SJCRH30 (cell line): ENCODE data around the gene EPS15. TPM values are rescaled to one million over a fixed set of nuclear protein-coding genes. Genes with fewer than 3 reads are reported as not detected.
"Not testable (repeated sequence)": the region's sequence is repeated elsewhere in the genome, so short reads cannot be mapped to it uniquely, and the experiment has no call there.

Source experiments
- DNase-seq, 2 experiments: peaks; one replicate each; pipeline ENCODE4 v3.0.0-alpha.2; 2015 to 2020
- H3K27ac ChIP-seq: fragments of 250-450 bp; sonication (Bioruptor Pico); 2 replicates; pipeline ENCODE4 v1.5.1; 2020; ENCODE audit warnings: mild to moderate bottlenecking, moderate library complexity
- H3K27me3 ChIP-seq: fragments of 250-450 bp; sonication (Bioruptor Pico); 2 replicates; pipeline ENCODE4 v1.5.1; 2020; ENCODE audit warnings: mild to moderate bottlenecking, moderate library complexity
- H3K36me3 ChIP-seq: fragments of 250-450 bp; sonication (Bioruptor Pico); 2 replicates; pipeline ENCODE4 v1.5.1; 2020; ENCODE audit warnings: mild to moderate bottlenecking, moderate library complexity
- H3K4me1 ChIP-seq: fragments of 250-450 bp; sonication (Bioruptor Pico); 2 replicates; pipeline ENCODE4 v1.5.1; 2020; ENCODE audit warnings: mild to moderate bottlenecking, moderate library complexity
- H3K4me3 ChIP-seq: fragments of 250-450 bp; sonication (Bioruptor Pico); 2 replicates; pipeline ENCODE4 v1.5.1; 2020; ENCODE audit warnings: mild to moderate bottlenecking, moderate library complexity
- H3K9me3 ChIP-seq: fragments of 250-450 bp; sonication (Bioruptor Pico); replicated peaks from 2 replicates; pipeline ENCODE4 v1.5.1; 2020; ENCODE audit warnings: mild to moderate bottlenecking, moderate library complexity
- total RNA-seq: library from RNA; depleted of rRNA; stranded (reverse); fragments of >200 nt; shearing (Covaris generic); gene quantifications from 2 replicates; pipeline ENCODE4 v1.2.3, GENCODE V29; 2014

EPS15 gene
- total RNA-seq, 1 experiment from 2014 or later, result 34.7 TPM

DNA sequence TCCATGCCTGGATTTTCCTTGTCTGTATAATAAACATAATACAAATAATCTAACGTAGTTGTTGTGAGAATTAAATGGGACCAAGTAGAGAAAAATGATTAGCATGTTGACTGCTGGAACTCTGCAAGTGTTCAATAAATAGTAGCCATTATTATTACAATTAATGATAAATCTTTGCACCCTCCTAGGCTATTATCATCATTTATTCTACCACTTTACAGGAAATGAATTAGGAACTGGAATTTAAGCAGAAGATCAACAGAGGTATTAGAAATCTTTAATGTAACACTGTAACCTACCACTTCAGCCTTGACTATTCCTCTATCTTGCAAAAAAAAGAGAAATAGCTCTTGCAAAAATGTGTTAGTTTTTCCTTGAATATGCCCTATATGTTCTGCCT is 126.8 kb downstream of the EPS15 start:
- DNase-seq, result no peak
- no peaks in the 10 kb centered on the region for H3K9me3 ChIP-seq
- H3K4me3 ChIP-seq, result no peak overlapping the region
- H3K27ac ChIP-seq, result no peak overlapping the region
- peaks cover 9% of the 10 kb centered on the region for H3K36me3 ChIP-seq
- no peaks in the 10 kb centered on the region for H3K27me3 ChIP-seq
- H3K4me1 ChIP-seq, result no peaks in the 10 kb centered on the region

DNA sequence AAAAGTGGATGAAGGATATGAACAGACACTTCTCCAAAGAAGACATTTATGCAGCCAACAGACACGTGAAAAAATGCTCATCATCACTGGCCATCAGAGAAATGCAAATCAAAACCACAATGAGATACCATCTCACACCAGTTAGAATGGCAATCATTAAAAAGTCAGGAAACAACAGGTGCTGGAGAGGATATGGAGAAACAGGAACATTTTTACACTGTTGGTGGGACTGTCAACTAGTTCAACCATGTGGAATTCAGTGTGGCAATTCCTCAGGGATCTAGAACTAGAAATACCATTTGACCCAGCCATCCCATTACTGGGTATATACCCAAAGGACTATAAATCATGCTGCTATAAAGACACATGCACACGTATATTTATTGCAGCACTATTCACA is 128.4 kb downstream of the EPS15 start:
- not testable (repeated sequence) for H3K4me1 ChIP-seq, DNase-seq, H3K27me3 ChIP-seq, H3K27ac ChIP-seq, H3K9me3 ChIP-seq, H3K4me3 ChIP-seq
- peaks cover 13% of the 10 kb centered on the region for H3K36me3 ChIP-seq

DNA sequence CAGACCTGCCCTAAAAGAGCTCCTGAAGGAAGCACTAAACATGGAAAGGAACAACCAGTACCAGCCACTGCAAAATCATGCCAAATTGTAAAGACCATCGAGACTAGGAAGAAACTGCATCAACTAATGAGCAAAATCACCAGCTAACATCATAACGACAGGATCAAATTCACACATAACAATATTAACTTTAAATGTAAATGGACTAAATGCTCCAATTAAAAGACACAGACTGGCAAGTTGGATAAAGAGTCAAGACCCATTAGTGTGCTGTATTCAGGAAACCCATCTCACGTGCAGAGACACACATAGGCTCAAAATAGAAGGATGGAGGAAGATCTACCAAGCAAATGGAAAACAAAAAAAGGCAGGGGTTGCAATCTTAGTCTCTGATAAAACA is 131.8 kb downstream of the EPS15 start:
- H3K27me3 ChIP-seq, H3K27ac ChIP-seq, H3K4me1 ChIP-seq, H3K4me3 ChIP-seq, H3K9me3 ChIP-seq, DNase-seq: not testable (repeated sequence)
- H3K36me3 ChIP-seq, result peaks cover 27% of the 10 kb centered on the region

DNA sequence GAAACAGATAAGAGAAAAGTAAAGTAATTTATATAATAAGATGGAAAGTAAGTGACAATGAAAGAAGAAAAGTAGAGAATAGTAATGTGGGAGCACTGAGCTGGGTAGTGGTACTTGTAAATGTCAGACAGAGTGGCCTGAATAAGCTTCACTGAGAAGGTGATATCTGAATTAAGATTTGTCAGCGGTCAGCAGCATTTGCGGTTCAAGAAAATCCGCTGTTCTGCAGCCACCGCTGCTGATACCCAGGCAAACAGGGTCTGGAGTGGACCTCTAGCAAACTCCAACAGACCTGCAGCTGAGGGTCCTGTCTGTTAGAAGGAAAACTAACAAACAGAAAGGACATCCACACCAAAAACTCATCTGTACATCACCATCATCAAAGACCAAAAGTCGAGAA is 132.8 kb downstream of the EPS15 start:
- peaks cover 24% of the 10 kb centered on the region for H3K36me3 ChIP-seq
- H3K27me3 ChIP-seq, H3K9me3 ChIP-seq, H3K4me1 ChIP-seq, H3K4me3 ChIP-seq, H3K27ac ChIP-seq, DNase-seq: not testable (repeated sequence)

DNA sequence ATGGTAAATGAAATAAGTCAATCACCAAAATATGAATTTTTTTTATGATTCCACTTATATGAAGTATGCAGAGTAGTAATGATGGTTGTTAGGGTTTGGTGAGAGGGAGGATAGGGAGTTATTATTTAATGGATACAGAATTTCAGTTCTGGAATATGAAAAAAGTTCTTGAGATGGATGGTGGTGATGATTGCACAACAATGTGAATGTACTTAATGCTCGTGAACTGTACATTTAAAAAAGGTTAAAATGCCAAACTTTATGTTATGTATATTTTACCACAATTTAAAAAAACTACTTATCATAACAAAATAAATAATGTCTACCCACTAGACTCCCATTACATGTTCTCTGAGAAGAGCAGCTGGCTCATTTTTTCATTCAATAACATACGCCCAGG is 133.3 kb downstream of the EPS15 start:
- Histone ChIP-seq H3K27me3 (no peaks in the 10 kb centered on the region), H3K4me1 (no peaks in the 10 kb centered on the region), H3K9me3 (peaks cover 6% of the 10 kb centered on the region; the same call in 1 of the 2 replicates), H3K27ac (no peak overlapping the region), H3K4me3 (no peak overlapping the region), H3K36me3 (peaks cover 24% of the 10 kb centered on the region)
- DNase-seq, result no peak

DNA sequence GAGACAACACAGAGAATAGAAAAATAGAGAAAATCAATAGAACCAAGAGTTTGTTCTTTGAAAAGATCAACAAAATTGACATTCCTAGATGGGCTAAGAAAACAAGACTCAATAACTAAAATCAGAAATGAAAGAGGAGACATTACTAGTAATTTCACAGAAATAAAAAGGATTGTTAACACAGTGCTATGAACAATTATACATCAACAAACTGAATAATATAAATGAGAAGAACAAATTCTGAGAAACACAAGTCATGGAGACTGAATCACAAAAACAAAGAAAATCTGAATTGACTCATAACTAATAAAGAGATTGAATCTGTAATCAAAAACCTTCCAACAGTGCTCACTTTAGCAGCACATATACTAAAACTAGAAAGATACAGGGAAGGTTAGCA is 137.1 kb downstream of the EPS15 start:
- no peaks in the 10 kb centered on the region for H3K4me1 ChIP-seq
- H3K27me3 ChIP-seq, result no peaks in the 10 kb centered on the region
- H3K9me3 ChIP-seq, result peaks cover 6% of the 10 kb centered on the region; the same call in 1 of the 2 replicates
- peaks cover 35% of the 10 kb centered on the region for H3K36me3 ChIP-seq
- no peak overlapping the region for H3K4me3 ChIP-seq
- no peak for DNase-seq
- no peak overlapping the region for H3K27ac ChIP-seq

DNA sequence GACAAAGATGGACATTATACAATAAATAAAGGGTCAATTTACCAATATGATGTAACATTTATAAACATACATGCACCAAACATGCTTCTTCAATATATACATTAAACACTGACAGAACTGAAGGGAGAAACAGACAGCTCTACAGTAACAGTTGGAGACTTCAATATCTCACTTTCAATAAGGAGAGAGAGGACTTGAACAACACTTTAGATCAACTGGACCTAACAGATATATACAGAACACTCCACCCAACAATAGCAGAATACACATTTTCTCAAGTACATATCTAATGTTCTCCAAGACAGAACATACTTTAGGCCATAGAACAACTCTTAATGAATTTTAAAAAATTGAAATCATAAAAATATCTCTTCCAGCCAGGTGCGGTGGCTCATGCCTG is 138.1 kb downstream of the EPS15 start:
- H3K27ac ChIP-seq, result no peak overlapping the region
- H3K9me3 ChIP-seq, result peaks cover 6% of the 10 kb centered on the region; the same call in 1 of the 2 replicates
- no peak for DNase-seq
- no peaks in the 10 kb centered on the region for H3K27me3 ChIP-seq
- H3K4me1 ChIP-seq, result no peaks in the 10 kb centered on the region
- H3K36me3 ChIP-seq, result peaks cover 31% of the 10 kb centered on the region
- H3K4me3 ChIP-seq, result no peak overlapping the region

DNA sequence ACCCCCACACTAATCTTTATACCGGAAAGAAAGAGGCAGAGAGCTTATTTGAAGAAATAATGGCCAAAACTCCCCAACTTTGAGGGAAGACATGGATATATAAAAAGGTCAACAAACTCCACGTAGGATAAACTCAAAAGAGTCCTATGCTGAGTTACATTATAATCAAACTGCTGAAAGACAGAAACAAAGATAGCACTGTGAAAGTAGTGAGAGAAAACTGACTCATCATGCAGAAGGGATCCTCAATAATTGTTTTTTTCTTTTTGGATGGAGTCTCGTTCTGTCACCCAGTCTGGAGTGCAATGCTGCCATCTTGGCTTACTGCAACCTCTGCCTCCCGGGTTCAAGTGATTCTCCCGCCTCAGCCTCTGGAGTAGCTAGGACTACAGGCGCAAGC is 140.2 kb downstream of the EPS15 start:
- H3K36me3 ChIP-seq, result peaks cover 16% of the 10 kb centered on the region
- H3K9me3 ChIP-seq, result no peaks in the 10 kb centered on the region
- no peak for DNase-seq
- H3K27ac ChIP-seq, result no peak overlapping the region
- H3K27me3 ChIP-seq, result no peaks in the 10 kb centered on the region
- no peak overlapping the region for H3K4me3 ChIP-seq
- no peaks in the 10 kb centered on the region for H3K4me1 ChIP-seq

DNA sequence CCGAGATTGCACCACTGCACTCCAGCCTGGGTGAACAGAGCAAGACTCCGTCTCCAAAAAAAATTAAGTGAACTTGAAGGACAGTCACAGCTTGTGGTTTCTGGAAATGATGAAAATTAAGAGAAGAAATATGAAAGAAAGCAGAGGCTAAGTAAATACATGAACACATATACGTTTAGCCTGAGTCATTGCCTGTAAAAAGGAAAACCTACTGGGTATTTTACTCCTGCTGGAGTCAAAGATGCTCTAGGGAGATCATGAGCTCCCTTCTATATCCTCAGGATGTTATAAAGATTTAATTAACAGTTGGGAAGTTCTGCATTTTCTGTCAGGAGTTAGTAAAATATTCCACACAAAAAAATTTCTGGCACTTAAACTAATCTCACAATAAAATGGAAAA is 145.2 kb downstream of the EPS15 start:
- Histone ChIP-seq H3K4me1 (no peaks in the 10 kb centered on the region; the same call in 1 of the 2 replicates), H3K4me3 (no peak overlapping the region), H3K9me3 (no peaks in the 10 kb centered on the region), H3K36me3 (peaks cover 14% of the 10 kb centered on the region), H3K27ac (no peak overlapping the region), H3K27me3 (no peaks in the 10 kb centered on the region)
- no peak for DNase-seq

DNA sequence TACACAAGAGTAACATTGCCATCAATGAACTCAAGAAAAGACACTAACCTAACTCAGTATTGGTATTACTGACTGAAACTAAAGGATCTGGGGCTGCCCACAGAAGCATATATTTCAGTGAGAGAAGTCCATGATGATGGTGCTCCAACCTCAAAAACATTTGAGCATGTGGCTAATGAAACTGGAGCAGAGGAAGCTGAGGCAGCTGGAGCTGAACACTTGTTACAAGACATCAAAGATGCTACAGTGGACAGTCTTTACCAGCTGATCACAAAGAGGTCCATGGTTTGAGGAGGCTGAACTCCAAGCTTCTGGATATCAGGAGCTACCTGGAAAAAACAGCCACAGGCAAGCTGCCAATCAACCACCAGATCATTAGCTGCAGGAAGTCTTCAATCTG is 146.5 kb downstream of the EPS15 start:
- no peak overlapping the region for H3K27ac ChIP-seq
- H3K9me3 ChIP-seq, result no peaks in the 10 kb centered on the region
- peak; percentile 10 to 42 for DNase-seq
- no peaks in the 10 kb centered on the region; the same call in 1 of the 2 replicates for H3K4me1 ChIP-seq
- no peaks in the 10 kb centered on the region for H3K27me3 ChIP-seq
- no peak overlapping the region for H3K4me3 ChIP-seq
- peaks cover 9% of the 10 kb centered on the region for H3K36me3 ChIP-seq

DNA sequence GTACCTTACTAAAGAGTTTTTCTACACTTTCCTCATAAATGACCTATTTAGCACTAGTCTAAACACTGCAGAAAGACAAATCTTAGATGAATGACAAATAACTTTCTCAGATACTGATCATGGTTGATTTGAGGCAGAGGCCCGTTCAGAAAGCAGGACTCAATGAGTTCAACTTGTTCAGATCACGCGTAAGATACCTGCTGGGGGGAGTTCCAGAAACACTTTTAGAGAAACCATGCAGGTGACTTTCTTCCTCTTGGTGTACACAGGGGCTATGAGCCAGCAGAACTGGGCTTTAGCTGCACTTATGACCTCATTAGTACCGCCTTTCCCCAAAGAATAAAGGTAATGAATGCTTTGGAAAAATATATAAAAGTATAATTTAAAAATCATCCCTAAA is 149.9 kb downstream of the EPS15 start:
- no peak overlapping the region for H3K27ac ChIP-seq
- H3K4me1 ChIP-seq, result no peaks in the 10 kb centered on the region; the same call in 1 of the 2 replicates
- no peaks in the 10 kb centered on the region for H3K27me3 ChIP-seq
- DNase-seq, result no peak
- peaks cover 9% of the 10 kb centered on the region for H3K36me3 ChIP-seq
- H3K4me3 ChIP-seq, result no peak overlapping the region
- H3K9me3 ChIP-seq, result no peaks in the 10 kb centered on the region

DNA sequence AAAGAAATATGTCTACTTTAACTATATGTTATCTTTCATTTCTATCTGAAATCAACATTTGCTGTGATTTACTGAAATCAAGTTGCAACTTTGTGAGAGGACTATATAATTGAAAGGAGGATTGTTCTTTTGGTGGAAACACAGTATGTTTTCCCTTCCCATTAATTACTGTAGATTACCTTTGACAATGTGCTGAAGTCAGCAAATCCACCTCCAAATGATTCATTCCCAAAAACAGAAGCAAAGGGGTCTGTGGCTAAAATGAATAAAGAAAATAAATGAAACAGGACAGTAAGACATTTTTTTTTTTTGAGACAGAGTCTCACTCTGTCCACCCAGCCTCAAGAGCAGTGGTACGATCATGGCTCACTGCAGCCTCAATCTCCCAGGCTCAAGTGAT is 153.3 kb downstream of the EPS15 start:
- Histone ChIP-seq H3K4me3 (no peak overlapping the region), H3K27me3 (no peaks in the 10 kb centered on the region), H3K9me3 (no peaks in the 10 kb centered on the region), H3K36me3 (peaks cover 3% of the 10 kb centered on the region), H3K4me1 (no peaks in the 10 kb centered on the region), H3K27ac (no peak overlapping the region)
- no peak for DNase-seq

DNA sequence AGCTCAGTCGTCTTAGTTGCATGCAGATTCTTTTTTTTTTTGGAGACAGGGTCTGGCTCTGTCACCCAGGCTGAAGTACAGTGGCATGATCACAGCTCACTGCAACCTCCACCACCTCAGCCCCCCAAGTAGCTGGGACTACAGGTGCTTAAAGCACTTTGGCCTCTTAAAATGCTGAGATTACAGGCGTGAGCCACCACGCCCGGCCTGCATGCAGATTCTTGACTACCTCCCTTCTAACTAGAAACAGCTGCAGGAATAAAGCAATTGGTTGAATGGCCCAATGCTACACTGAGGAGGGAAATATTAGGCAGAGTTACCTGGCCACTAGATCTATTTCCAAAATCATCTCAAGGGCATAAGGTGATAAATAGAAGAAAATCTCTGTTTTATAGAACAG is 159.2 kb downstream of the EPS15 start:
- no peak overlapping the region for H3K27ac ChIP-seq
- no peaks in the 10 kb centered on the region for H3K4me1 ChIP-seq
- no peak for DNase-seq
- H3K9me3 ChIP-seq, result no peaks in the 10 kb centered on the region
- H3K36me3 ChIP-seq, result peaks cover 7% of the 10 kb centered on the region
- no peak overlapping the region for H3K4me3 ChIP-seq
- no peaks in the 10 kb centered on the region for H3K27me3 ChIP-seq

DNA sequence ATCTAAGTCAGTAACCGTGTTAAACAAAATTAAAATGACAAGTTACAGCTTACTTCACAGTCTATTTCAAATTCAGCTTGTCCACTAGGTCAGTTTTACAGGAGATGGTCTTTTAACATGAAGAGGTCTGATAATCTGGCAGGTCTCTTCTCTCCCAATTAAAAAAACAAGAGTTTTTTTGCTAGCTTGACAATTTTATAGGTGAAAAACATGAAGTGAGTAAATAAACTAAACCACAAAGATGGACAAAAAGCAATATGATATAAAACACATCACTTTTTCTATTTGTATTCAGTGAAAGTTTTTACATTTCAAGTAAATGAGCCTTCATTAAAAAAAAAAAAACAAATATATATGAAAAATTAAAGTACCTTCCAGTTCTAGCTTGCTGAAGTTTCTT is 163.7 kb downstream of the EPS15 start:
- Histone ChIP-seq H3K27ac (no peak overlapping the region), H3K4me3 (no peak overlapping the region), H3K4me1 (no peaks in the 10 kb centered on the region), H3K27me3 (no peaks in the 10 kb centered on the region), H3K36me3 (peaks cover 7% of the 10 kb centered on the region; the same call in 1 of the 2 replicates), H3K9me3 (no peaks in the 10 kb centered on the region)
- no peak for DNase-seq

DNA sequence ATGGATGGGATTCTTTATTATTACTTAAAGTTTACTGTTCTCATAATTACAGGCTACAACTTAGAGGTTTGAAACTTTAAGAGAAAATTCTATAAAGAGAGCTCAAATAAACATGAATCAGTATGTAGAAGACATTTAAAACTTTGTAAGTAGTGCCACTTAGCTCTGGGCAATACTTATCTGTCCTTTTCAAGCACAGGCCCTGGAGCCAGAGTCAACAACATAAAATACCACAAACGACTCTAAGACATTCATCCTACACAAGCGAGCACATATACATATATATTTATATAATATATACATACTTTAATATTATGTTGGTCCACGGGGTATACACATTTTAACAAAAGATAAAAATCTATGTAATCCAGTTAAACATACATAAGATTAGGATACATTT is 164.7 kb downstream of the EPS15 start:
- no peaks in the 10 kb centered on the region for H3K9me3 ChIP-seq
- H3K27me3 ChIP-seq, result no peaks in the 10 kb centered on the region
- peaks cover 7% of the 10 kb centered on the region; the same call in 1 of the 2 replicates for H3K36me3 ChIP-seq
- DNase-seq, result no peak
- no peaks in the 10 kb centered on the region for H3K4me1 ChIP-seq
- no peak overlapping the region for H3K4me3 ChIP-seq
- H3K27ac ChIP-seq, result no peak overlapping the region

DNA sequence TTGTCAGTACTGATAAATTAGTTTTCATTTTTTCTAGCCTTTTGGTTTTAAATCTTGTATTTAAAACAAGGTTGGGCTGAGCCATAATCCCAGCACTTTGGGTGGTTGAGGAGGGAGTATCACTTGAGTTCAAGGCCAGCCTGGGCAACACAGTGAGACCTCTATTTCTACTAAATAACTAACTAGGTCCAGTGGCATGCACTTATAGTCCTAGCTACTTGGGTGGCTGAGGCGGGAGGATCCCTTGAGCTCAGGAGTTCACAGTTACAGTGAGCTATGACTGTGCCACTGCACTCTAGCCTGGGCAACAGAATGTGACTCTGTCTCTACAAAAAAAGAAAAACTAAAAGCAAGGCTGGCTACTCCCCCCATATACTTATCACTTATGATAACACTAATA is 167.2 kb downstream of the EPS15 start:
- H3K27me3 ChIP-seq, result no peaks in the 10 kb centered on the region
- H3K4me1 ChIP-seq, result no peaks in the 10 kb centered on the region
- H3K36me3 ChIP-seq, result peaks cover 5% of the 10 kb centered on the region; the same call in 1 of the 2 replicates
- DNase-seq, result no peak
- no peak overlapping the region for H3K4me3 ChIP-seq
- H3K27ac ChIP-seq, result no peak overlapping the region
- no peaks in the 10 kb centered on the region for H3K9me3 ChIP-seq
